ENCODE results near the gene ZNF296.

DNA sequence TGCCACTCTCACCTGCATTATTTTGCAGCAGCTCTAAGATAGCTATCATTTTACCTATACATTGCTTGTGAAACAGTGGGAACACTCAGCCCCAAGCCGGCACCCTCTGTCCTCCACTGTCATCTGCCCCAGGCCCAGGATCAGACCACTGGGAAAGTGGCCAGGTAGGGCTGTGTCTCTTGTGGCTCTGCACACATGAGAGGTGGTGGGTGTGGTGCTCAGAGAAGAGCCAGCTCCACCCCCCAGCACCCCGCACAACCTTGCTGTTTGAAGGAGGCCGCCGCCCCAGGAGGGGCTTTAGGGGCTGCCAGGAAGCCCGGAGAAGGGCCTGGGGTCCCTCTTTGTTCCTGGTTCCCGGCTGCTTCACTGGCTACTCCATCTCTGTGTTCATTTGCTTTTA, 43.3 kb upstream of the ZNF296 start:
- TF ChIP-seq, protein P1, sequence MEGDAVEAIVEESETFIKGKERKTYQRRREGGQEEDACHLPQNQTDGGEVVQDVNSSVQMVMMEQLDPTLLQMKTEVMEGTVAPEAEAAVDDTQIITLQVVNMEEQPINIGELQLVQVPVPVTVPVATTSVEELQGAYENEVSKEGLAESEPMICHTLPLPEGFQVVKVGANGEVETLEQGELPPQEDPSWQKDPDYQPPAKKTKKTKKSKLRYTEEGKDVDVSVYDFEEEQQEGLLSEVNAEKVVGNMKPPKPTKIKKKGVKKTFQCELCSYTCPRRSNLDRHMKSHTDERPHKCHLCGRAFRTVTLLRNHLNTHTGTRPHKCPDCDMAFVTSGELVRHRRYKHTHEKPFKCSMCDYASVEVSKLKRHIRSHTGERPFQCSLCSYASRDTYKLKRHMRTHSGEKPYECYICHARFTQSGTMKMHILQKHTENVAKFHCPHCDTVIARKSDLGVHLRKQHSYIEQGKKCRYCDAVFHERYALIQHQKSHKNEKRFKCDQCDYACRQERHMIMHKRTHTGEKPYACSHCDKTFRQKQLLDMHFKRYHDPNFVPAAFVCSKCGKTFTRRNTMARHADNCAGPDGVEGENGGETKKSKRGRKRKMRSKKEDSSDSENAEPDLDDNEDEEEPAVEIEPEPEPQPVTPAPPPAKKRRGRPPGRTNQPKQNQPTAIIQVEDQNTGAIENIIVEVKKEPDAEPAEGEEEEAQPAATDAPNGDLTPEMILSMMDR (IDR thresholded peaks at IDR 0.05 in 2 of 3, conservative IDR thresholded peaks at IDR 0.05 in 1 of 3; ENCODE audit: borderline replicate concordance in 1 of 3, insufficient read depth in 1 of 3, low read depth in 2 of 3, low read length in 2 of 3), result no peak
- no peak for TF ChIP-seq CEBPB (IDR thresholded peaks at IDR 0.05; ENCODE audit: low read depth)
- no peak for TF ChIP-seq TCF7L2 (IDR thresholded peaks at IDR 0.05; ENCODE audit: borderline replicate concordance, extremely low read depth, insufficient read depth, insufficient read length)
- TF ChIP-seq, protein P2, sequence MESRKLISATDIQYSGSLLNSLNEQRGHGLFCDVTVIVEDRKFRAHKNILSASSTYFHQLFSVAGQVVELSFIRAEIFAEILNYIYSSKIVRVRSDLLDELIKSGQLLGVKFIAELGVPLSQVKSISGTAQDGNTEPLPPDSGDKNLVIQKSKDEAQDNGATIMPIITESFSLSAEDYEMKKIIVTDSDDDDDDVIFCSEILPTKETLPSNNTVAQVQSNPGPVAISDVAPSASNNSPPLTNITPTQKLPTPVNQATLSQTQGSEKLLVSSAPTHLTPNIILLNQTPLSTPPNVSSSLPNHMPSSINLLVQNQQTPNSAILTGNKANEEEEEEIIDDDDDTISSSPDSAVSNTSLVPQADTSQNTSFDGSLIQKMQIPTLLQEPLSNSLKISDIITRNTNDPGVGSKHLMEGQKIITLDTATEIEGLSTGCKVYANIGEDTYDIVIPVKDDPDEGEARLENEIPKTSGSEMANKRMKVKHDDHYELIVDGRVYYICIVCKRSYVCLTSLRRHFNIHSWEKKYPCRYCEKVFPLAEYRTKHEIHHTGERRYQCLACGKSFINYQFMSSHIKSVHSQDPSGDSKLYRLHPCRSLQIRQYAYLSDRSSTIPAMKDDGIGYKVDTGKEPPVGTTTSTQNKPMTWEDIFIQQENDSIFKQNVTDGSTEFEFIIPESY (IDR thresholded peaks at IDR 0.05; ENCODE audit: extremely low read depth, insufficient replicate concordance, low read length), result no peak
- TF ChIP-seq, protein P3, sequence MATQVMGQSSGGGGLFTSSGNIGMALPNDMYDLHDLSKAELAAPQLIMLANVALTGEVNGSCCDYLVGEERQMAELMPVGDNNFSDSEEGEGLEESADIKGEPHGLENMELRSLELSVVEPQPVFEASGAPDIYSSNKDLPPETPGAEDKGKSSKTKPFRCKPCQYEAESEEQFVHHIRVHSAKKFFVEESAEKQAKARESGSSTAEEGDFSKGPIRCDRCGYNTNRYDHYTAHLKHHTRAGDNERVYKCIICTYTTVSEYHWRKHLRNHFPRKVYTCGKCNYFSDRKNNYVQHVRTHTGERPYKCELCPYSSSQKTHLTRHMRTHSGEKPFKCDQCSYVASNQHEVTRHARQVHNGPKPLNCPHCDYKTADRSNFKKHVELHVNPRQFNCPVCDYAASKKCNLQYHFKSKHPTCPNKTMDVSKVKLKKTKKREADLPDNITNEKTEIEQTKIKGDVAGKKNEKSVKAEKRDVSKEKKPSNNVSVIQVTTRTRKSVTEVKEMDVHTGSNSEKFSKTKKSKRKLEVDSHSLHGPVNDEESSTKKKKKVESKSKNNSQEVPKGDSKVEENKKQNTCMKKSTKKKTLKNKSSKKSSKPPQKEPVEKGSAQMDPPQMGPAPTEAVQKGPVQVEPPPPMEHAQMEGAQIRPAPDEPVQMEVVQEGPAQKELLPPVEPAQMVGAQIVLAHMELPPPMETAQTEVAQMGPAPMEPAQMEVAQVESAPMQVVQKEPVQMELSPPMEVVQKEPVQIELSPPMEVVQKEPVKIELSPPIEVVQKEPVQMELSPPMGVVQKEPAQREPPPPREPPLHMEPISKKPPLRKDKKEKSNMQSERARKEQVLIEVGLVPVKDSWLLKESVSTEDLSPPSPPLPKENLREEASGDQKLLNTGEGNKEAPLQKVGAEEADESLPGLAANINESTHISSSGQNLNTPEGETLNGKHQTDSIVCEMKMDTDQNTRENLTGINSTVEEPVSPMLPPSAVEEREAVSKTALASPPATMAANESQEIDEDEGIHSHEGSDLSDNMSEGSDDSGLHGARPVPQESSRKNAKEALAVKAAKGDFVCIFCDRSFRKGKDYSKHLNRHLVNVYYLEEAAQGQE (IDR thresholded peaks at IDR 0.05; ENCODE audit: low read depth), result no peak
- TF ChIP-seq SP1 (IDR thresholded peaks at IDR 0.05; ENCODE audit: low read depth), result no peak
- TF ChIP-seq ZFX (IDR thresholded peaks at IDR 0.05), result no peak
- TF ChIP-seq, protein P4, sequence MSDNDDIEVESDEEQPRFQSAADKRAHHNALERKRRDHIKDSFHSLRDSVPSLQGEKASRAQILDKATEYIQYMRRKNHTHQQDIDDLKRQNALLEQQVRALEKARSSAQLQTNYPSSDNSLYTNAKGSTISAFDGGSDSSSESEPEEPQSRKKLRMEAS (IDR thresholded peaks at IDR 0.05), result no peak
- no peak for TF ChIP-seq EZH2 (IDR thresholded peaks at IDR 0.05)
- no peak for TF ChIP-seq FOSL1 (IDR thresholded peaks at IDR 0.05; ENCODE audit: low read depth)
- TF ChIP-seq POLR2A (IDR thresholded peaks at IDR 0.05; ENCODE audit: borderline replicate concordance, extremely low read depth, insufficient read depth, insufficient read length), result no peak
- no peak for TF ChIP-seq POLR2AphosphoS5 (IDR thresholded peaks at IDR 0.05; ENCODE audit: low read depth, low read length)

Data from HCT116 (cell line).